Activated T-cell treated with anti-CD3 and anti-CD28 coated beads for 1 hour (primary cell): ENCODE data around the gene SURF6.
"Not testable (repeated sequence)": the region's sequence is repeated elsewhere in the genome, so short reads cannot be mapped to it uniquely, and the experiment has no call there.

Experiments
- DNase-seq: peaks from one replicate; pipeline ENCODE4 v3.0.0-alpha.2; 2020; ENCODE audit warnings: low read depth

The SURF6 gene

GRCh38 chr9:133285252-133285775 lies 50.7 kb downstream of the SURF6 start:
- DNase-seq: no peak

GRCh38 chr9:133284362-133284761 lies 51.6 kb downstream of the SURF6 start:
- no peak for DNase-seq

DNA sequence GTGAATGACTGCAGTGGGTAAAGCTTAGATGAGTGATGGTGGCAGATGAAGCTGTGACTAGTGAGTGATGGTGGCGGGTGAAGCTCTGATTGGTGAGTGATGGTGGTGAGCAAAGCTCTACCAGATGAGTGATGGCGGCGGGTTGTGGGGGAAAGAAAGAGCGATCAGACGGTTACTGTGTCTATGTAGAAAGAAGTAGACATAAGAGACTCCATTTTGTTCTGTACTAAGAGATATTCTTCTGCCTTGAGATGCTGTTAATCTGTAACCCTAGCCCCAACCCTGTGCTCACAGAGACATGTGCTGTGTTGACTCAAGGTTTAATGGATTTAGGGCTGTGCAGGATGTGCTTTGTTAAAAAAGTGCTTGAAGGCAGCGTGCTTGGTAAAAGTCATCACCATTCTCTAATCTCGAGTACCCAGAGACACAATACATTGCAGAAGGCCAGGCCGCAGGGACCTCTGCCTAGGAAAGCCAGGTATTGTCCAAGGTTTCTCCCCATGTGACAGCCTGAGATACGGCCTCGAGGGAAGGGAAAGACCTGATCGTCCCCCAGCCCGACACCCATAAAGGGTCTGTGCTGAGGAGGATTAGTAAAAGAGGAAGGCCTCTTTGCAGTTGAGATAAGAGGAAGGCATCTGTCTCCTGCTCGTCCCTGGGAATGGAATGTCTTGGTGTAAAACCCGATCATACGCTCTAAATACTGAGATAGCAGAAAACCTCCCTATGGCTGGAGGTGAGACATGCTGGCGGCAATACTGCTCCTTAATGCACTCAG lies 52.5 kb downstream of the SURF6 start:
- not testable (repeated sequence) for DNase-seq

GRCh38 chr9:133282464-133283238 lies 53.3 kb downstream of the SURF6 start:
- DNase-seq: no peak

DNA sequence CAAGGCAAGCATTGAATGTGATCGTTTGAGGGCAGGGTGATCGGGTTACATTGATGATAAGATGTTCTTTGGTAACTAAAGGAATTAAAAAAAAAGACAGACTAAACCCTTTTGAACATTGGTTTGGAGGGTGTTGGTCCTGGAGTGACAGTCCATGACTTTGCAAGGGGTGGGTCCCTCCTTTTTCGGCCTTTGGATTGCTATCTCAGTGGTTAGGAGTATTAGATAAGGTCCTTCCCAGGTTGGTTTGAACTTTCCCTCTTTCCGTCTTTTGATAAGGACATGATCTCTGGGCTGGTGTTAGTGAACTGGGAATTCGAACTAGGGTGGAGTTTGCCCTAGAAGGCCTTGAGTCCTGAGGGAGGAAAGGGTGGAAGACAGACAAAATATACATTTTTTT lies 55.6 kb downstream of the SURF6 start:
- no peak for DNase-seq
